WTC11 (cell line): ENCODE results near the gene LGMN.

Source experiments
- CBFB ChIP-seq: sonication (generic); formaldehyde crosslinking; IDR thresholded peaks from 2 replicates; pipeline ENCODE4 v1.8.1; 2022; ENCODE audit warnings: mild to moderate bottlenecking, low read depth, missing genetic modification reagents
- CREB1 ChIP-seq: sonication (generic); formaldehyde crosslinking; IDR thresholded peaks from 2 replicates; pipeline ENCODE4 v1.8.0; 2023; ENCODE audit warnings: mild to moderate bottlenecking, missing genetic modification reagents
- OVOL2 ChIP-seq: fragments of 250-450 bp; sonication (Bioruptor Pico); IDR thresholded peaks from 2 replicates; pipeline ENCODE4 v1.9.0; 2021; ENCODE audit warnings: mild to moderate bottlenecking, borderline replicate concordance
- TCF7 ChIP-seq: sonication (generic); formaldehyde crosslinking; IDR thresholded peaks from 2 replicates; pipeline ENCODE4 v1.8.0; 2022; ENCODE audit warnings: mild to moderate bottlenecking, low read depth, missing genetic modification reagents, moderate library complexity
- ZNF138 ChIP-seq: sonication (generic); formaldehyde crosslinking; conservative IDR thresholded peaks from 2 replicates; pipeline ENCODE4 v1.8.1; 2022; ENCODE audit warnings: mild to moderate bottlenecking, moderate library complexity, missing genetic modification reagents
- TF ChIP-seq, protein P1 (sequence below): fragments of 200-600 bp; IDR thresholded peaks from 2 replicates; pipeline ENCODE4 v1.8.0; 2022; ENCODE audit warnings: antibody characterized with exemption
- TF ChIP-seq, protein P2 (sequence below): sonication (generic); formaldehyde crosslinking; conservative IDR thresholded peaks from 2 replicates; pipeline ENCODE4 v1.8.1; 2023; ENCODE audit warnings: mild to moderate bottlenecking, low read depth, missing genetic modification reagents, moderate library complexity
- TF ChIP-seq, protein P3 (sequence below): sonication (generic); formaldehyde crosslinking; conservative IDR thresholded peaks from 2 replicates; pipeline ENCODE4 v1.8.1; 2022; ENCODE audit warnings: mild to moderate bottlenecking, missing genetic modification reagents
- TF ChIP-seq, protein P4 (sequence below): sonication (generic); formaldehyde crosslinking; IDR thresholded peaks from 2 replicates; pipeline ENCODE4 v1.8.1; 2022; ENCODE audit warnings: mild to moderate bottlenecking, missing genetic modification reagents, moderate library complexity, borderline replicate concordance

DNA sequence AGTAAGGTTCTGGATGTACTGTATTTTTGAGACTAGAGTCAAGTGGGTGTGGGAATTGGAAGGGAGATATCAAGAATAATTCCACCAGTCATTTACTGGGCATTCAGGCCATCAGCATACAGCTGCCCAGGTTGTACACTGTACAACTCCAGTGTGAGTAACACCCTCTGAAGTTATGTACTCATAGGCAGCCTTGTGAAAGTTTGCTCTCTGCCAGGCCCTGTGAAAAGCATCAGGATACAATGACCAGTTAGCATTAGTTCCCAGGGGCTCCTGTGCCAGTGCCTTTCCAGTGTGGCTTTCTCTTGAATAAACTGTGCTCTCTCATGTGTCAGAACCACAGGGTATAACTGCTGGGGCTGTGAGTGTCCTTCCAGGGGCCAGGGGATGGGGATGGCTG, 89.7 kb downstream of the LGMN start:
- TF ChIP-seq ZNF138 (no peak), TCF7 (CRISPR knock-in tag) (no peak), OVOL2 (no peak), CBFB (CRISPR knock-in tag) (no peak), CREB1 (CRISPR knock-in tag) (no peak)
- TF ChIP-seq, protein P1, sequence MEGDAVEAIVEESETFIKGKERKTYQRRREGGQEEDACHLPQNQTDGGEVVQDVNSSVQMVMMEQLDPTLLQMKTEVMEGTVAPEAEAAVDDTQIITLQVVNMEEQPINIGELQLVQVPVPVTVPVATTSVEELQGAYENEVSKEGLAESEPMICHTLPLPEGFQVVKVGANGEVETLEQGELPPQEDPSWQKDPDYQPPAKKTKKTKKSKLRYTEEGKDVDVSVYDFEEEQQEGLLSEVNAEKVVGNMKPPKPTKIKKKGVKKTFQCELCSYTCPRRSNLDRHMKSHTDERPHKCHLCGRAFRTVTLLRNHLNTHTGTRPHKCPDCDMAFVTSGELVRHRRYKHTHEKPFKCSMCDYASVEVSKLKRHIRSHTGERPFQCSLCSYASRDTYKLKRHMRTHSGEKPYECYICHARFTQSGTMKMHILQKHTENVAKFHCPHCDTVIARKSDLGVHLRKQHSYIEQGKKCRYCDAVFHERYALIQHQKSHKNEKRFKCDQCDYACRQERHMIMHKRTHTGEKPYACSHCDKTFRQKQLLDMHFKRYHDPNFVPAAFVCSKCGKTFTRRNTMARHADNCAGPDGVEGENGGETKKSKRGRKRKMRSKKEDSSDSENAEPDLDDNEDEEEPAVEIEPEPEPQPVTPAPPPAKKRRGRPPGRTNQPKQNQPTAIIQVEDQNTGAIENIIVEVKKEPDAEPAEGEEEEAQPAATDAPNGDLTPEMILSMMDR, result no peak
- TF ChIP-seq, protein P2, sequence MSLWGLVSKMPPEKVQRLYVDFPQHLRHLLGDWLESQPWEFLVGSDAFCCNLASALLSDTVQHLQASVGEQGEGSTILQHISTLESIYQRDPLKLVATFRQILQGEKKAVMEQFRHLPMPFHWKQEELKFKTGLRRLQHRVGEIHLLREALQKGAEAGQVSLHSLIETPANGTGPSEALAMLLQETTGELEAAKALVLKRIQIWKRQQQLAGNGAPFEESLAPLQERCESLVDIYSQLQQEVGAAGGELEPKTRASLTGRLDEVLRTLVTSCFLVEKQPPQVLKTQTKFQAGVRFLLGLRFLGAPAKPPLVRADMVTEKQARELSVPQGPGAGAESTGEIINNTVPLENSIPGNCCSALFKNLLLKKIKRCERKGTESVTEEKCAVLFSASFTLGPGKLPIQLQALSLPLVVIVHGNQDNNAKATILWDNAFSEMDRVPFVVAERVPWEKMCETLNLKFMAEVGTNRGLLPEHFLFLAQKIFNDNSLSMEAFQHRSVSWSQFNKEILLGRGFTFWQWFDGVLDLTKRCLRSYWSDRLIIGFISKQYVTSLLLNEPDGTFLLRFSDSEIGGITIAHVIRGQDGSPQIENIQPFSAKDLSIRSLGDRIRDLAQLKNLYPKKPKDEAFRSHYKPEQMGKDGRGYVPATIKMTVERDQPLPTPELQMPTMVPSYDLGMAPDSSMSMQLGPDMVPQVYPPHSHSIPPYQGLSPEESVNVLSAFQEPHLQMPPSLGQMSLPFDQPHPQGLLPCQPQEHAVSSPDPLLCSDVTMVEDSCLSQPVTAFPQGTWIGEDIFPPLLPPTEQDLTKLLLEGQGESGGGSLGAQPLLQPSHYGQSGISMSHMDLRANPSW (CRISPR knock-in tag), result no peak
- TF ChIP-seq, protein P3, sequence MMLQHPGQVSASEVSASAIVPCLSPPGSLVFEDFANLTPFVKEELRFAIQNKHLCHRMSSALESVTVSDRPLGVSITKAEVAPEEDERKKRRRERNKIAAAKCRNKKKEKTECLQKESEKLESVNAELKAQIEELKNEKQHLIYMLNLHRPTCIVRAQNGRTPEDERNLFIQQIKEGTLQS (CRISPR knock-in tag), result no peak
- TF ChIP-seq, protein P4, sequence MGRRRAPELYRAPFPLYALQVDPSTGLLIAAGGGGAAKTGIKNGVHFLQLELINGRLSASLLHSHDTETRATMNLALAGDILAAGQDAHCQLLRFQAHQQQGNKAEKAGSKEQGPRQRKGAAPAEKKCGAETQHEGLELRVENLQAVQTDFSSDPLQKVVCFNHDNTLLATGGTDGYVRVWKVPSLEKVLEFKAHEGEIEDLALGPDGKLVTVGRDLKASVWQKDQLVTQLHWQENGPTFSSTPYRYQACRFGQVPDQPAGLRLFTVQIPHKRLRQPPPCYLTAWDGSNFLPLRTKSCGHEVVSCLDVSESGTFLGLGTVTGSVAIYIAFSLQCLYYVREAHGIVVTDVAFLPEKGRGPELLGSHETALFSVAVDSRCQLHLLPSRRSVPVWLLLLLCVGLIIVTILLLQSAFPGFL, result no peak
